GM12873 (cell line): ENCODE data around the gene HDAC4.

Experiments used
- CTCF ChIP-seq: IDR thresholded peaks from 2 replicates; pipeline ENCODE4 v1.5.1; 2012; ENCODE audit warnings: low read depth, mild to moderate bottlenecking, moderate library complexity, low read length, control low read depth; ENCODE audit not compliant: insufficient read depth; ENCODE audit errors: missing control alignments

HDAC4 gene

GRCh38 chr2:239120664-239121063 lies 280.2 kb downstream of the HDAC4 start:
- no peak for TF ChIP-seq CTCF

GRCh38 chr2:239119346-239120126 lies 281.3 kb downstream of the HDAC4 start:
- TF ChIP-seq CTCF: no peak

GRCh38 chr2:239118675-239119211 lies 282.1 kb downstream of the HDAC4 start:
- TF ChIP-seq CTCF: no peak

GRCh38 chr2:239118264-239118663 lies 282.6 kb downstream of the HDAC4 start:
- TF ChIP-seq CTCF: no peak

GRCh38 chr2:239117831-239118230 lies 283.0 kb downstream of the HDAC4 start:
- TF ChIP-seq CTCF: no peak

- TF ChIP-seq CTCF: no peak
These were observed 284.2 kb downstream of the HDAC4 start for GRCh38 chr2:239116456-239117246.

GRCh38 chr2:239115616-239116015 lies 285.2 kb downstream of the HDAC4 start:
- no peak for TF ChIP-seq CTCF
